NCI-H1417 (cell line): ENCODE measurements around the gene TCF3.
"Not testable (repeated sequence)": the region's sequence is repeated elsewhere in the genome, so short reads cannot be mapped to it uniquely, and the experiment has no call there.

Source experiments
- DNase-seq, 3 experiments: peaks; one replicate each; lab custom pipeline; 2025; lab: John Stamatoyannopoulos, UW

TCF3 gene

DNA sequence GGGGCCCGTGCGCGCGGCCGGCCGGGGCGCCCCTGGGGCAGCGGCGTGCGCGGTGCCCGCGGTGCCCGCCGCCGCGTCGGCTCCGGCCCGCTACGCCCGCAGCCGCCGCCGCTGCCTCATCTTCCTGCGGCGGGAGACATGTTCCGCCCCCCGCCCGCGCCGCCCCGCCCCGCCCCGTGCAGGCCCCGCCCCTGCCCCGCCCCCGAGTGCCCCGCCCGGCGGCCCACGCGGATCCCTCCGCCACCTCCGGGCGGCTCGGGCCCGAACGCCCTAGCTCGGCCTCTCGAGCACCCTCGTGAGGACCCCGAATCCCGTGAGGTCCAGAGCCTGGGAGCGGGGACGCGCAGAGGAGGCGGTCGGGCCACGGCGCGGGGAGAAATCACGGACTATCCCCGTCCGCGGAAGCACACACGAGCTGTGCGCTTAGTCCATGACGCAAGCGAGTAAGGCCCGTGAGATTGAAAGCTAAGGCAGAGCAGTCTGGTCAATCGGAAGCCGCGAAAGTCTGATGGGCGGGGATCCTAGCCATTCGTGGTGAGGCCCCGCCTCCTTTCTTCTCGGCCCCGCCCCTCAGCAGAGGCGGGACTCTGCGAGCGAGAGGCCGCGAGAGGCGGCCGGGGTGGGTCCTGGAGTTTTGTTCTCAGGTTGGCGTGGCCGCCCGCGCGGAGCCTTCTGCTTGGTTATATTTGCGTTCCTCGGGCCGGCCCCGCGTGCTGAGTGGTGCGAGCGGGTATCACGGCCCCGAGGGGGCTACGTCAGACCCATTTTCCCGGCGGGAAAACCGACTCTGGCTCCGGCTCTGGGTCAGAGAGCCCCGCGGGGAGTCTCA lies at the start of gene TCF3:
TCF3 (minus strand) TSS at position 145 of the 829 bp plus-strand sequence. CDS start 2,367 bp downstream, outside the sequence.
- peak; percentile 99 to 100 (median 100) for DNase-seq

DNA sequence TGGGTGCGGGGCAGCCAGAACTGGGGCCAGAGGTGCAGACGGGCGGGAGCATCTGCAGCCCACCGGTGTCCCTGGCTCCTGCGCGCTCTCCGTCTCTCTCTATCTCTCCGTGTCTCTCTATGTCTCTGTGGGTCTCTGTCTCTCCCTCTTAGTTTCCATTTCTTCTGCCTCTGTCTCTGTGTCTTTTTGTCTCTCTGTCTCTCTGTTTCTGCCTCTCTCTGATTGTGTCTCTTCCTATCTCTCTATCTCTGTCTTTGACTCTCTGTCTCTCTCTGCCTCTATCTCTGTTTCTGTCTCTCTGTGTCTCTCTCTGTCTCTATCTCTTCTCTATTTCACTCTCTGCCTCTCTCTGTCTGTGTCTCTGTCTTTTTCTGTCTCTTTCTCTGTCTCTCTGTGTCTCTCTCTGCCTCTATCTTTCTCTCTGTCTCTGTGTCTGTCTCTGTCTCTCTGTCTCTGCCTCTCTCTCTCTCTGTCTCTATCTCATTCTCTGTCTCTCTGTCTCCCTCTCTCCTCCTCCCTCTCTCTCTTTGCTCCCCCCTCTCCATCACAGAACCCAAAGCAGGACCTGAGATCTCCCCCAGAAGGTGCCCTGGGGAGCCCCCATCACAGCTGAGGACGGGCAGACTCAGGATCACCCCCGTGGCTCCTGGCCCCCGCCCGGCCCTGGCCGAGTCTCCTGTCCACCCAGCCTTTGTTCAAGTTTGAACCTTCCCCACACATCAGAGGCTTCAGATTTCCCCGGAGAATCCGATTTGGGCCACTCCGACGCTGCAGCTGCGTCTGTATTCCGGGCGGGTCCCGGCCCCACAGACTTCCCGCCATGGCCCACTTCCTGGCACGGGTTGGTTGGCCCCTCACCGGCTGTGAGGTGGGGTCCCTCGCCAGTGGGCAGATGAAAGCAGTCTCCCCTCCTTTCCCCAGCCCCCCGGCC lies 48.6 kb upstream of the TCF3 start:
- DNase-seq = no peak

DNA sequence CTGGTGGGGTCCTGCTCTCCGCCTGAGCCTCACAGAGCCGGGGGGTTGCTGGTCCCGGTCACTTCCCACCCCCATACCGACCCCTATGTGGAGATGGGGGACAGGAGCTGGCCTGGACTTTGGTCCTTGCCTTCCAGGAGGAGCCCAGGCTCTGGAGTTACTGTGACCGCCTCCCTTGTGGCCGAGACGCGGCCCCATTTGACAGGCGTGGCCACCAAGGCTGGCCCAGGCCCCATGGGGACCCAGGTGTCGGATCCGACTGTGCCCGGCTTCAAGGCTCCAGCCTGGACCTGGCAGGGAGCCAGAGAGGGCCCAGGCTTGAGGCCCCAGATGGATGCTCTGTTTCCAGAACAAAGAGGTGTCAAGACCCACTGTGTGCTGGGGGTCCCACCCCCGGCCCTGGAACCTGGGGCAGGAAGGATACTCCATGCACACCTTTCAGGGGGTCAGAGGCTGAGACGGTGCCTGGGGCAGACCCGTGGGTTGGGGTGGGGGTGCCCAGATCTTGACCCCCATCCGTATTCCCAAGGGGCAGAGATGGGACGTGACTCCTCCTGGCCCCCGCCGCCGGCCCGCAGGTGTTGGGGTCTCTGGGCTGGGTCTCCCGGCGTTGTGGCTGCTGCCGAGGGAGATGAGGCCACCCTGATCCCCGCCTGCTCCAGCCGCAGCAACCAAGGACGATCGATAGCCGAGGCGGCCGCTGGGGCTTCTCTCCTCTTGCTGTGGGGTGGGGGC lies 47.8 kb upstream of the TCF3 start:
- no peak for DNase-seq

DNA sequence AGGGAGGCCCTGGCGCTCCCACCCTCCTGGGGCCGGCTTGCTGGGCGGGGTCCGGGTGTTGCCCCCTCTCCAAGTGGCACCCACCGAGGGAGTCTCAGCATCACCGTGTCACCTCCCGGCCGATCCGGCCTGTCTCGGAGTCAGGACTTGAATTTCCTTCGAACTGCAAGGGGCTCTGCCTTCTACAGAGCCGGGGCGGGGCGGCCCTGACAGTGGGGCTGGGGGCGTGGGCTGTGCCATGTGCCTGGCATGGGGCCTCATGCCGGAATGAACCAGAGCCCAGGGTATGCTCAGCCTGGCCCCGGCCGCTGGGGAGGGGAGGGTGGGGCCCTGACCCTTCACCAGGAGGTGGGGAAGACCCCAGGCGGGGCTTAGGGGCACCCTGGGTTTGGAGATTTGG lies 47.0 kb upstream of the TCF3 start:
- no peak for DNase-seq

DNA sequence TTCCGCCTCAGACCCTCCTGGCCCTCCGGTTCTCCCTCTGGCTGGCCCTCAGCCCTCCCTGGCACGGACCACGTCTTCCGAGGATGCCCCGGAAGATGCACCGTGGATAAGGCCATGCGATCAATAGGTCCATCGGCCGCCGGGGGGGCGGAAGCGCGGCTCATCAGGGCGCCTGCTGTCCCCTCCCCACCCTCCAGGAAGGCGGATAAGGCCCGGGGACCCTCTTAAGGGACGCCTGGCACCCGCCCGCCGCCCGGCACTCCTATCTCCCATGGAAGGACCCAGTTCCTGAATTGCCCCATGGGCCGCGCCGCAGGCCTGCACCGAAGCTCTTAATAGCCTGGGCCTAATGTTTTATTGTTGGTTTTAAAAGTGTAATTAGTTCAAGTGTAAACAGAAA lies 46.2 kb upstream of the TCF3 start:
- no peak for DNase-seq

DNA sequence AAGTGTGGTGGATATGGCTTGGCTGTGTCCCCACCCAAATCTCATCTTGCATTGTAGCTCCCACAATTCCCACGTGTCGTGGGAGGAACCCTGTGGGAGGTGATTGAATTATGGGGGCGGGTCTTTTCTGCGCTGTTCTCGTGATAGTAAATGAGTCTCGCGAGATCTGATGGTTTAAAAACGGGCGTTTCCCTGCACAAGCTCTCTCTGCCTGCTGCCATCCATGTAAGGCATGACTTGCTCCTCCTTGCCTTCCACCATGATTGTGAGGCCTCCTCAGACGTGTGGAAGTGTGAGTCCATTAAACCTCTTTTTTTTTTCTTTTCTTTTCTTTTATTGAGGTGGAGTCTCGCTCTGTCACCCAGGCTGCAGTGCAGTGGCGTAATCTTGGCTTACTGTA lies 43.1 kb upstream of the TCF3 start:
- not testable (repeated sequence) for DNase-seq

DNA sequence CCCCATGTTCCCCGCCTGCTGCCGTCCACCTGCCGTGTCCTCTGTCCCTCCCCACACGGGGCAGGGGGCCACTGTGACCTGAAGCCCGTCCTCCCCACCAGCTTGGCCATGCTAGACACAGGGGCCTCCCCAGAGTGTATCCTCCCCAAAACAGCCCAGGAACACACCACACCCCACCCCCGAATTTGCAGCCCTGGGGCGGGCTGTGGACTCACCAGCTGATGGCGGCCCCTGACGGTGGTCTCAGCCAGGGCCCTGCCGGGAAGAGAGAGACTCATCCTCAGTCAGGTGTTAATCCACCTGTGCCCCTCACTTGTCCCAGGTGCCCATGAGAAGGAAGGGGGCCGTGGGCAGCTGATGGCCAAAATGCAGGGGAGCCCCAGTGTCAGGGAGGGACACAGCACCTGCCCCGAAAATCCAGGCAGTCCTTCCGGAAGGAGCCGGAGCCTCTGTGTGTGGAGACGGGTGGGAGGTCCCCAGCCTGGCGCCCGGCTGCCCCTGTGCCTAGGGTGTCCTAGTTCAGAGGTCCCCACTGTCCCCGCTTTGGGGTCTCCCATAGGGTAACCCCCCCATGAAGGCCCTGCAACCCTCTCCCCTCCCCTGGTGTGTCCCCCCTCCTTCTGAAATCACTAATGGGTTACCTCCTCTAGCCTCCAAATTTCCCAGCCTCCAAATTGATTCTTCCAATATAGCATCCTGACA lies 39.3 kb upstream of the TCF3 start:
- DNase-seq = no peak

DNA sequence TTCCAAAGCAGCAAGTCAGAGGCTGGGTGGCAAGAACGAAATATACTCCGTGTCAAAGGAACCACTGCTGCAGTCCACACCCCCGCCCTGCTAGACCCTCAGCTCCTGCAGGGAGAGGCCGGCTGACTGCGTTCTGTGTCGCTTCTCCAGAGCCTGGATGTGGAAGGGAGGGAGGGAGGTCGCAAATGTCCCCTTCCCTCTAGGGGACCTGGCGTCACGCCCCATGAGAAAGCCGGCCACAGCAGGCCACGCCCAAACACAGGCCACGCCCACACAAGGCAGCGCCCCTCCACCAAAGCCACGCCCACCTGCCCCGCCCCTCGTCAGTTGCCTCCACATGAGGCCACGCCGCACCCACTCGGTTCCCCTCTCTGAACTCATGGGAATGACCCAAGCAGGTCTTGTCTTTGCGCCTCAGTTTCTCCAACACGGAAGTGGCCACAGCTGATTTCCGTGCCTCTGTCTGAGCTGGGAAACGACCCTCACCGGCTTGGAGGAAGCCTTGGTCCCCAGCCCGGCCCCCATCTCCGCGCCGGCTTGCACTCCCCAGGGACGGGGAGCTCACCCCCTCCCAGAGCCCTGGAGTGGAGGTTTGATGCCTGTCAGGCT lies 38.4 kb upstream of the TCF3 start:
- peak in 1 of 3 experiments; percentile 56 for DNase-seq

DNA sequence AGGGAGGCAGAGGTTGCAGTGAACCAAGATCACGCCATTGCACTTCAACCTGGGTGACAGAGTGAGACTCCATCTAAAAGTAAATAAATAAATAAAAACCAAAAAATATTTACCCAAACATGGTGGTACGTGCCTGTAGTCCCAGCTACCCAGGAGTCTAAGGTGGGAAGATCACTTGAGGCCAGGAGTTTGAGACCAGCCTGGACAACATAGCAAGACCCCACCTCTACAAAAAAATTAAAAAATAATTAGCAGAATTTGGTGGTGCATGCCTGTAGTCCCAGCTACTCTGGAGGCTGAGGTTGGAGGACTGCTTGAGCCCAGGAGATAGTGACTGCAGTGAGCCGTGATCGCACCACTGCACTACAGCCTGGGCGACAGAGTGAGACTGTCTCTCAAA lies 33.4 kb upstream of the TCF3 start:
- DNase-seq = not testable (repeated sequence)

DNA sequence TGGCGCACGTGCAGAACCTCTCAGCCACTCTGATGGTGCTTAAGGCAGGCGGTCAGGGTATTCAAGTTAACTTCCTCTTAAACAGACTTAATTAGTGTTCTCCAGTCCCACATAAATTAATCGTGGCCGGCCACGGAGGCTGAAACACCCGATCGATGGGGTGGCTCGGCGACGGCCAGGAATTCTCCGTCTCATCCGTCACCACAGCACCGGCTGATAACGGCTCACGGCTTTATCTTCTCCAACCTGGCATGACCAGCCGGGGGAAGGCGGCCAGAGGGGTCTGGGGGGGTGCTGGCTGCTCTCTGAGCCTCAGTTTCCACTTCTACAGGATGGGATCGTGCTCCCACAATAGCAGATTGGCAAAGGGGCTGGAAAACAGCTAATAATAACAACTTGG lies 32.6 kb upstream of the TCF3 start:
- DNase-seq = no peak

DNA sequence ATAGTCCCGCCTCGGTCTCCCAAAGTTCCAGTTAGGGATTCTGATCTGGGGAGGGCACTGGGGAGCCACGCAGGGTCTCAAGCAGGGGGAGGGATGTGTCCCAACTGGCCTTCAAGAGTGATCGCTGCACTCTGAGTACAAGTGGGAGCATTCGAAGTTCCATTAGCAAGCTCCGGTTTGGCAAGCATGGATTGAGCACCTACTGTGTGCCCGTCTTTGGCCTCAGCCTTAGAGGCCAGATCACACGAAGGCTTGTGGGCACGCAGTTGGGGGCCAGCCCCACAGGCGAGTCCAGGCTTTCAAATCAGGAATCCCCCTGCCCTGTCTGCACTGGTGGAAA lies 32.1 kb upstream of the TCF3 start:
- no peak for DNase-seq

DNA sequence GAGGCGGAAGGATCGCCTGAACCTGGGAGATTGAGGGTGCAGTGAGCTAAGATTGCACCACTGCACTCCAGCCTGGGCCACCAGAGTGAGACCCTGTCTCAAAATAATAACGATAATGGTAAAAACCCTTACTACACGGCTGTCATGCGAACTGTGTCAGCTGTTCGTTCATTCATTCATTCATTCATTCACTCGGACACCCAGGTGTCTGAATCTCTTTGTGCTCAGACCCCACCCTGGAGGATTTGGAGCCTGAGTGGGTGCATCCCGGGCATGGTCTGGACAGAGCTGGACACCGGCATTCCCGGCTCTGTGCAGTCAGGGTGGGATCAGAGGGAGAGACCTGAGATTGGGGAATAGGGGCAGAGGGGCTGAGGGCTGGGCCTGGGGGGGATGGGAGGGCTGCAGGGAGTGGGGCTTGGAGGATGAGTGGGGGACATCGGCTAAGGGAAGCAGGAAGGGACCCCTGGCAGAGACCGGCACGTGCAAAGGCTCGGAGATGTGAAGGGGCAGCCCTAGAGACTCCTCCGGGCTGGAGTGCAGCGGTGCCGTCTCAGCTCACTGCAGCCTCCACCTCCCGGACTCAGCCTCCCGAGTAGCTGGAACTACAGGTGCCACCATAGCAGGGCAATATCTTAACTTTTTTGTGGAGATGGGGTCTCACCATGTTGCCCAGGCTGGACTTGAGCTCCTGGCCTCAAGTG lies 31.6 kb upstream of the TCF3 start:
- DNase-seq = no peak

DNA sequence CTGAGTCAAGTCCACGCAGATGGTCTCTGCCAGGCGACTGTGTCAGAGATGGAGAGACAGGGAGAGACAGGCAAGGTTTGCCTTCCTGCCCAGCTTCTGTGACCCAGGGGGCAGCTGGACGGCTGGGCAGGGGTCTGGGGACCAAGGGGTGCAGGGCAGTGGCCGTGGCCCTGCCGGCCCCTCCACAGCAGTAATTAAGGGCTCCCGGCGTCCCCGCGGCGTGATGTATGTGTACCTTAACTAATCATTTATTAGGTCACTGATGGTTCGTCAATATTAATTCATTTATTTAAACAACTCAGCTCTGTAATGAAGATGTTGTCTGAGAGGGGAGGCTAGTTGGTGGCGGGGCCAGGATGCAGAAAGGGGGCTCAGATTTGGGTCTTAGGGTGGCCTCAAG lies 28.6 kb upstream of the TCF3 start:
- DNase-seq = no peak

DNA sequence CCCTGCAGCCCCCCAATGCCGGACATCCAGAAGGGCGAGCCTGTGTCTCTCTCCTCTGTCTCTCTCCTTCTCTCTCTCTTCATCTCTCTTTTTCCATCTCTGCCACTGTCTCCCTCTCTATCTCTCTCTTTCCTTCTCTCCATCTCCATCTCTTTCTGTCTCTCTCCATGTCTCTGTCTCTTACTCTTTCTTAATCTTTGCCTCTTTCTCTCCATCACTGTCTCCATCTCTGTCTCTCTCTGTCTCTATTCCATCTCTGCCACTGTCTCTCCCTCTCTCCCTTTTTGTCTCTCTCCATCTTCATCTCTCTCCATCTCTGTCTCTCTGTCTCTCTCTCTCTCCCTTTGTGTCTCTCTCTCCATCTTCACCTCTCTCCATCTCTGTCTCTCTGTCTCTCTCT lies 25.7 kb upstream of the TCF3 start:
- no peak for DNase-seq

DNA sequence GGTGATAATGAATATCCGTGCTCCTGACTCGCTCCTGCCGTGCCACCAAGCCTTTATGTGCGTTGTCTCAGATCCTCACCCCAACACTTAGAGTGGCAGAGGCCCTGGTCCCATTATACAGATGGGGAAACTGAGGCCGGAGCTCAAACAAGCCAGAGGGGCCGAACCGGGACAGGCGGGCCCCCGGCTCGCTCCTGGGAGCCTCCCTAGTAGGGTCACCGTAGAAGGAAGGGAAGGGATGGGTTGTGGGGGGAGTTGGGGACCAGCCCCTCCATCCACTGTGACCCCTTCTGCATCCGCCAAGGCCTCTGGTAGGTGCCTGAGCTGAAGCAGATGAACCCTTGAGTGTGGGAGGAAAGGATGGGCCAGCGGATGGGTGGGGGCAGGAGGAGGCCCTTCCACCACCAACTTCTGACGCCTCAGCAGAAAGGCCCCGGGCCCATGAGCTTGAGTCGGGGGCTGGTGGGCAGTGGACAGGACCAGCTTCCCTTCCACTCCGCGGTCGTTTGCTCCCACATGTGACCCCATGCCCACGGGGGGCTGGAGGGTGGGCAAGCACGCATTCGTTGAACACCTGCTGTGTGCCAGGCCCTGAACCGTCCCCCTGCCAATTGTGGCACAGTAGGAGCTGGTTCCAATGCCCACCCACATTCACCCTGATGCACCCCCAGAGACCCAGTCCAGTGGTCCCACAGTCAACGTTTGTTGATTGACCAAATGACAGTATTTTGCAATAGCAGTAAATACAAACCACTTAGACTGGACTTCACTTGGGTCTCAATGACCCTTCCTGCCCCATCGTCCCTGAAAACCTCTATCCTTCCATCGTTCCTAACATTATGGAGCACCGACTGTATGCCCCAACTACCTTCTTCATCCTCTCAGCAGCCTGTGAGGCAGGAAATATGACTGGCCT lies 24.2 kb upstream of the TCF3 start:
- DNase-seq = no peak

DNA sequence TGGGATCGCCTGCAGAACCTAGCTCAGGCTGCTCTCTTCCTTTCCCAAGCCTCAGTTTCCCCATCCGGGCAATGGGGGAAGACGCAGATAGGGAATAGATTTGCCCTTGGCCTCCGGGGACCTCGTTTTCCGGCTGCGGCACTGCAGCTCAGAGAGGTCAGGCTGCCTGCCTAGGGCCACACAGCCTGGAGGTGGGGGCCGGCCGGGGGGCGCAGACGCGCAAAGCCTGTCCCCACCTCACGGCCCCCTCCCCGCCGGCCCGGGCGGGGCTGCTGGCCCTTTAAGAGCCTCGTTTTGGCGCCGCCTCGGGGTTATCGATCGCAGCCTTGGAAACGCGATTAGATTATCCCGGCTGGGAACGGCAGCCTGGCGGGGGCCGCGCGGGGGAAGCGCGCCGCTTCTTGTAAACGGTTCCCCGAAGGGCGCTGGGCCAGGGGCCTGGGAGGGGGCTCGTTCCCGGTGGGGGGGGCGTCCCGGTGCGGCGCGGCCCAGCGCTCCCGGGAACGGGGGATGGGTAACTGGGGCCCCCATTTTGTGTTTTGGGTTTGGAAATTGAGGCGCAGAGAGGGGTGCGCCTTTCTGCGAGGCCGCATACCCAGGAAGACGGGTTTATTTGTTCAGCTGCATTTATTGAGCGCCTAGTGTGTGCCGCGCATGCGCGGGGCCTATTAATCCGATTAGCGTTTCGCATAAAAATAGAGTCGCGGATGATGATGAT lies 23.4 kb upstream of the TCF3 start:
- no peak for DNase-seq

DNA sequence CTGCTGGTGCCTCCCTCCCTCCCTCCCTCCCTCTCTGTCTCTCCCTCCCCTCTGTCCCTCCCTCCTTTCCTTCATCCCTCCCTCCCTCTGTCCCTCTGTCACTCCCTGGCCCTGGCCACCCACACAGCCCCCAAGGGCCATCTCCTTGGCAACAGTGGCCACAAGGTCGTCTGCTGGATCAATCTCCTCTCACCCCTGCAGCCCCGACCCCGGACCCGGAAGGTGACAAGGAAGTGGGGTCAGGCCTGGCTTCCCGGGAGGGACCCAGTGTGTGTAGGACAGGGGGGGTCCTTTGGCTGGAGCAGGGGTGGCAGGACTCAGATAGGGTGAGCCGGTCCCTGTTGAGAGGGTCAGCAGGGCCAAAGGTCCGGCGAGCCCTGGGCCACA lies 21.9 kb upstream of the TCF3 start:
- DNase-seq = no peak

DNA sequence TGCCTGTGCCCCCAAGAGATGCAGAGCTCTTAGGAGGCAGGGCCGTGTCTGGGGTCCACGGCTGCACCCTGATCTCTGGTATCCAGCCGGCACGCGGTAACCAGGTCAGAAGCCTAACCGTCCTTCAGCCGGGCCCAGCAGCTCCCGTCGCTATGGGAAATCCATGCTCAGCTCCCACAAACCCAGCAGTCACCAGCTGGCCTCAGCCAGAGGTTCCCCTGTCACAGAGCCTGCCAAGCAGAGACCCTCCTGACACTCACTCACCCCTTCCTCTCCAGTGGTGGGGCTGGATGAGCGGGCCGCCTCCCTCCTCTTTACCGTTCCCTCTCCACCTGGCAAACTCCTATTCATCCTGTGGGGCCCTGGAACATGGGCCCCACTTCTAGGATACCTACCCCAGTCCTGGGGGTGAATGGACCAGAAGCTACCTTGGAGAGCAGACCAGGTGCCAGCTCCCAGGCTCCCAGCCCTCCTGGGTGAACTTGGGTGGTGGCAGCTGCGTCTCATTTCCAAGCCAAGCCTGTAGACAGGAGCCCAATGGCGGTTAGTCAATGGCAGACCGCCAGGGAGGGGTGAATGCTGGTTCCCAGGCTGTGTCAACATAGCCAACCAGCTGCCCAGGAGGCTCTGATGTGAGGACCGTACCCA lies 21.4 kb upstream of the TCF3 start:
- no peak for DNase-seq
